GM13977 (cell line): ENCODE measurements around the gene GRK6.

Experiments used
- DNase-seq: peaks from one replicate; pipeline ENCODE4 v3.0.0; 2012; ENCODE audit warnings: low spot score
- CTCF ChIP-seq: IDR thresholded peaks from 2 replicates; pipeline ENCODE4 v1.5.1; 2012; ENCODE audit warnings: mild to moderate bottlenecking, control low read depth; ENCODE audit not compliant: insufficient read depth; ENCODE audit errors: extremely low read depth, missing control alignments
- in situ Hi-C: fragments of 300-500 bp; cut with MboI; formaldehyde crosslinking; loops from one replicate; pipeline ENCODE4 v1.12.0; 2022; ENCODE audit warnings: low sequenced_read_pairs, low pct_unique_long_range_greater_than_20kb, mixed read lengths, inconsistent platforms; ENCODE audit not compliant: unreplicated experiment

GRK6 gene

GRCh38 chr5:177453852-177454396 is 27.4 kb downstream of the GRK6 start:
- DNase-seq, result no peak
- TF ChIP-seq CTCF, result no peak
- in situ Hi-C loops, result loop anchor here (10.0 kb wide), 1 partner anchor 49 kb away; the partner anchor contains the start of genes F12 and PFN3

- DNase-seq, result peak; percentile 99
- in situ Hi-C loops, result loop anchor here (10.0 kb wide), 1 partner anchor 50 kb away; the partner anchor contains the start of genes F12 and PFN3
- peak; percentile 96 for TF ChIP-seq CTCF
These were observed 28.0 kb downstream of the GRK6 start for GRCh38 chr5:177454397-177455035.

- in situ Hi-C loops, result loop anchor here (10.0 kb wide), 1 partner anchor 50 kb away; the partner anchor contains the start of genes F12 and PFN3
- peak; percentile 96 for DNase-seq
- peak; percentile 84 for TF ChIP-seq CTCF
These were observed 28.7 kb downstream of the GRK6 start for GRCh38 chr5:177455036-177455660.

DNA sequence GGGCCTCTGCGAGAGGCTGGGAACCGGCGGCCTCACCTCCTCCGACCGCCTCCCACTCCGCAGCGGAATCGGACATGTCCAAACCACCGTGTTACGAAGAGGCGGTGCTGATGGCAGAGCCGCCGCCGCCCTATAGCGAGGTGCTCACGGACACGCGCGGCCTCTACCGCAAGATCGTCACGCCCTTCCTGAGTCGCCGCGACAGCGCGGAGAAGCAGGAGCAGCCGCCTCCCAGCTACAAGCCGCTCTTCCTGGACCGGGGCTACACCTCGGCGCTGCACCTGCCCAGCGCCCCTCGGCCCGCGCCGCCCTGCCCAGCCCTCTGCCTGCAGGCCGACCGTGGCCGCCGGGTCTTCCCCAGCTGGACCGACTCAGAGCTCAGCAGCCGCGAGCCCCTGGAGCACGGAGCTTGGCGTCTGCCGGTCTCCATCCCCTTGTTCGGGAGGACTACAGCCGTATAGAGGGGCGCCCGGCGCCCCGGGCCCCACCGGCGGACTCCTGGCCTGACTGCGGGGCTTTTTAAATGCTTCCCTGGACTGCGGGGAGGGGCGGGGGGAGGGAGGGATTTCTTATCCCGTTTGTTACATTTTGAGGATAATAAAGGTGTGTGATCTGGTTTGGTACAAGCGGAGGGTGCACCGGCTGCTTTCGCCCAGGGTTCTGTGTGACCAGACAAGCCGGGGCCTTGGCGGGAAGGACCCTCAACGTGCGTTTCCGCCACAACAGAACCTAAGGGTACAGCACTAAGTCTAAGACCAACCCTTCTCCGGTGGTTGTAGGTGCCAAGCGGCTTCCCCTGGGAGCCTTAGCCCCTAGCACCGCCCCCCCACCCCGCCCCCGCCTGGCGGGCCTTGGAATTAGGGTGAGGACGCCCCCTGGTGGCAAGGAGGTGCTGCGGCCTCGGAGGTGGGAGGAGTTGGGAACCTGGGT is 29.4 kb downstream of the GRK6 start:
- TF ChIP-seq CTCF, result peak; percentile 98
- in situ Hi-C loops, result loop anchor here (10.0 kb wide), 1 partner anchor 51 kb away; the partner anchor contains the start of genes F12 and PFN3
- DNase-seq, result peak; percentile 97

DNA sequence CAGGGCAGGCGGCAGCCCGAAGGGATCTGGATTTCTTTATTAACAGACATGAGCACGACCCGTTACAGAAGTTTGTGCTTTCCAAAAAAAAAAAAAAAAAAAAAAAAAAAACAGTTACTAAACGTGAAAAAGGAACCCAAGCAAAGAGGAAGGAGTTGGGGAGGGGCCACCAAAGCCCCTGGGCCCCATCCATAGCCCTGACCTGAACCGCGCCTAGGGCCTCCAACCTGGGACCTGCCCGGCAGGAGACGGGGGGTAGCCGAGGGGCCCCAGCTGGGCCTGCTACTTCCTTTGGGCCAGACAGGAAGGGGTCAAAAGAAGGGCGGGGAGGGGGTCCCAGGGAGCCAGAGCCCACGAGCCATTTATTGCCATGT is 30.1 kb downstream of the GRK6 start:
- in situ Hi-C loops, result loop anchor here (10.0 kb wide), 1 partner anchor 52 kb away; the partner anchor contains the start of genes F12 and PFN3
- no peak for TF ChIP-seq CTCF
- DNase-seq, result no peak
